ENCODE data around the gene SNAP91. TPM values are rescaled to one million over a fixed set of nuclear protein-coding genes. Genes with fewer than 3 reads are reported as not detected.

SNAP91 gene
- total RNA-seq, 4 donors from 2014 or later, result 3.0 to 9.4 (median 6.4) TPM

DNA sequence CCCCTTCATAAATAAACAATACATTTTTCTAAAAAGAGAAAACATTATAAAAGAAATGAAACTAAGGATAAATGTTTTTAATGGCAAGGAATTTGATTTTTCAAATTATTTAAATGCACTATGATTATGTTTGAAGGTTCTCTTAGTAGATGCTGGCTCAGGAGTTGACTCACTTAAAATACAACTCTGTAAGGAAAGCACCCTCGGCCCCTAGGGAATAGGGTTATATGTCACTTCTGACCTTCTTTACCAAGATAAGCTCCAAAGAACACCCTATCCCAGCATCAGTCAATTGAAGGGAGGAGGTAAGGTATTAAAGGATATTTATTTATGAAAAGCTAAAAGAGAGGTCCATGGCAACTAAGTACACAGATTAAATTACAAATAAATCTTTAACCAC, 6.8 kb downstream of the SNAP91 start:
- H3K9me3 ChIP-seq, result no peaks in the 10 kb centered on the region
- WGBS, 2 donors (ENCODE audit: low coverage in 1 of 2), result 62% methylated on average over 1 of the region's 1 CpG; no CpG with 5 or more reads in 1 of the 2 donors
- H3K27me3 ChIP-seq, result peaks cover under 1% of the 10 kb centered on the region
- no peaks in the 10 kb centered on the region for H3K4me1 ChIP-seq
- no peak for ATAC-seq
- no peak overlapping the region for H3K27ac ChIP-seq
- no peak overlapping the region for H3K4me3 ChIP-seq
- no peaks in the 10 kb centered on the region for H3K36me3 ChIP-seq
- no peak for TF ChIP-seq POLR2AphosphoS5 (IDR thresholded peaks at IDR 0.05)
- TF ChIP-seq EP300 (IDR thresholded peaks at IDR 0.05), result no peak
- TF ChIP-seq, protein P1, sequence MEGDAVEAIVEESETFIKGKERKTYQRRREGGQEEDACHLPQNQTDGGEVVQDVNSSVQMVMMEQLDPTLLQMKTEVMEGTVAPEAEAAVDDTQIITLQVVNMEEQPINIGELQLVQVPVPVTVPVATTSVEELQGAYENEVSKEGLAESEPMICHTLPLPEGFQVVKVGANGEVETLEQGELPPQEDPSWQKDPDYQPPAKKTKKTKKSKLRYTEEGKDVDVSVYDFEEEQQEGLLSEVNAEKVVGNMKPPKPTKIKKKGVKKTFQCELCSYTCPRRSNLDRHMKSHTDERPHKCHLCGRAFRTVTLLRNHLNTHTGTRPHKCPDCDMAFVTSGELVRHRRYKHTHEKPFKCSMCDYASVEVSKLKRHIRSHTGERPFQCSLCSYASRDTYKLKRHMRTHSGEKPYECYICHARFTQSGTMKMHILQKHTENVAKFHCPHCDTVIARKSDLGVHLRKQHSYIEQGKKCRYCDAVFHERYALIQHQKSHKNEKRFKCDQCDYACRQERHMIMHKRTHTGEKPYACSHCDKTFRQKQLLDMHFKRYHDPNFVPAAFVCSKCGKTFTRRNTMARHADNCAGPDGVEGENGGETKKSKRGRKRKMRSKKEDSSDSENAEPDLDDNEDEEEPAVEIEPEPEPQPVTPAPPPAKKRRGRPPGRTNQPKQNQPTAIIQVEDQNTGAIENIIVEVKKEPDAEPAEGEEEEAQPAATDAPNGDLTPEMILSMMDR (IDR thresholded peaks at IDR 0.05), result no peak
- no peak for TF ChIP-seq POLR2A (IDR thresholded peaks at IDR 0.05)

DNA sequence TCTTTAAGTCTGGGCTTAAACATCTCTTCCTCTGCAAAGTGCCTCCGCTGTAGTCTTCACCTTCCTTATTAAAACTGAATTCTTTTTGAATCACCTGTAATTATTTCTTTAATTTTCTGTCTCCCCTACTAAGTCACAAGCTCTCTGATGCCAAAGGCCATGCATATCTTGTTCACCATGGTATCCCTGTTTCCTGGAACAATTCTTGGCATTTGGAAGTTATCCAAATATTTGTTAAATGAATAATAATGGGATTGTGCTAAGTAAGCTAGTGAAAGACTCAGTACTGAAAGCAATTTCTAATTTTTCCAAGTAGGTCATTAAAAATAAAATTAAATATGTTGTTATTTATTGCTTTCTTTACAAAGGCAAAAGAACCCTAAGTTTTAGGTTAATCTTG, 12.2 kb downstream of the SNAP91 start:
- 71 to 100% methylated on average over 1 of the region's 1 CpG for WGBS, 2 donors (ENCODE audit: low coverage in 1 of 2)

GRCh38 chr6:83685481-83685880, 23.4 kb downstream of the SNAP91 start:
- Histone ChIP-seq H3K4me1 (no peaks in the 10 kb centered on the region), H3K36me3 (no peaks in the 10 kb centered on the region), H3K27me3 (no peaks in the 10 kb centered on the region), H3K4me3 (no peak overlapping the region), H3K27ac (no peak overlapping the region), H3K9me3 (no peaks in the 10 kb centered on the region)
- TF ChIP-seq, protein P1 (IDR thresholded peaks at IDR 0.05), result no peak
- no peak for TF ChIP-seq POLR2AphosphoS5 (IDR thresholded peaks at IDR 0.05)
- no peak for TF ChIP-seq POLR2A (IDR thresholded peaks at IDR 0.05)
- no peak for TF ChIP-seq EP300 (IDR thresholded peaks at IDR 0.05)
- ATAC-seq, result no peak
- 96 to 98% methylated on average over 3 of the region's 3 CpGs for WGBS, 2 donors (ENCODE audit: low coverage in 1 of 2)

More for the DNA sequence above, 12.2 kb downstream of the SNAP91 start:
- H3K36me3 ChIP-seq, result no peaks in the 10 kb centered on the region
- no peaks in the 10 kb centered on the region for H3K27me3 ChIP-seq
- no peak overlapping the region for H3K4me3 ChIP-seq
- H3K4me1 ChIP-seq, result no peaks in the 10 kb centered on the region
- no peaks in the 10 kb centered on the region for H3K9me3 ChIP-seq
- TF ChIP-seq POLR2AphosphoS5 (IDR thresholded peaks at IDR 0.05), result no peak
- TF ChIP-seq, protein P1 (IDR thresholded peaks at IDR 0.05), result no peak
- ATAC-seq, result no peak
- H3K27ac ChIP-seq, result no peak overlapping the region

DNA sequence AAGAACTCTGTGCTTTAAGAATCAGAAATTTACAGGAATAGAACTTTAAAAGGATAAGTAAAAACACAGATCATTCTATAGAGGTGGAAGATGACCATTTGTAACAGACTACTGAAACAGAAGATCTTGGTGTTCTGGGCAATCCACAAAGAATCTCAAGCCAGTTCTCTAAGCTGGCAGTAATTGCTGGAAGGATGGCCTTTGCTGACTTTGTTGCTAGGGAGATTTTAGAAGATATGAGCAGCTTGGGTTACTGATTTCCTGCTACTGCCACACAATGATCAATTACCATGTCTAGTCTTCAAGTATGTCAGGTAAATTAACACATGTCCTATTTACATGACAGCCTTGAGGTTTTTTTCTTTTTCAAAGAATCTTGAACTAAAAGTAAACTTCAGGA, 31.1 kb downstream of the SNAP91 start:
- Histone ChIP-seq H3K36me3 (no peaks in the 10 kb centered on the region), H3K9me3 (no peaks in the 10 kb centered on the region), H3K4me1 (no peaks in the 10 kb centered on the region), H3K27me3 (no peaks in the 10 kb centered on the region), H3K4me3 (no peak overlapping the region), H3K27ac (no peak overlapping the region)
- TF ChIP-seq POLR2AphosphoS5 (IDR thresholded peaks at IDR 0.05) (no peak), POLR2A (IDR thresholded peaks at IDR 0.05) (no peak), EP300 (IDR thresholded peaks at IDR 0.05) (no peak)
- TF ChIP-seq, protein P1 (IDR thresholded peaks at IDR 0.05), result no peak
- ATAC-seq, result no peak

DNA sequence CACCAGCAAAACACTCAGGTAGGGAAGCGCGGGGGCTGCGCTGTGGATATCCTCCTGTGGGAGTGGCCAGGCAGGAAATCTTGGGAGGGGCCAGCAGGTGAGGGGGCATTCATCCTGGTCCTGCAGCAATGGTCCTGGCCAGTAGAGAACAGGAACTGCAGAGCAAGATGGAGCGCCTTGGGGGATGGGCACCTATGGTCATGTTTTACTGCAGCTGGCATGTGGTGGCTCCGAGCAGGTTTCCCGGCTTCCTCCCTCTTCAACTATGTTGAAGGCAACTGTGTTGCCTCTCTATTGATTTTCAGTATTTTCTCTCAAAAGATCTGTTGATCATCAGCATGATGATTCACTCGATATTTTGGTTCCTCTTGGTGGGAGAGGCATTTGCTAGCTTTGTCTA, 70.9 kb downstream of the SNAP91 start:
- Histone ChIP-seq H3K36me3 (no peaks in the 10 kb centered on the region), H3K27ac (no peak overlapping the region), H3K4me3 (no peak overlapping the region), H3K4me1 (no peaks in the 10 kb centered on the region), H3K27me3 (no peaks in the 10 kb centered on the region), H3K9me3 (no peaks in the 10 kb centered on the region)
- WGBS, 2 donors (ENCODE audit: low coverage in 1 of 2), result 84 to 93% methylated on average over 2 to 4 of the region's 7 CpGs
- TF ChIP-seq POLR2AphosphoS5 (IDR thresholded peaks at IDR 0.05) (no peak), POLR2A (IDR thresholded peaks at IDR 0.05) (no peak), EP300 (IDR thresholded peaks at IDR 0.05) (no peak)
- TF ChIP-seq, protein P1 (IDR thresholded peaks at IDR 0.05), result no peak
- no peak for ATAC-seq
